ENCODE data around the gene HOXA6. TPM values are rescaled to one million over a fixed set of nuclear protein-coding genes. Genes with fewer than 3 reads are reported as not detected.
A peak's percentile ranks its signal among the peaks of the same experiment; 100 is the strongest.

Gene HOXA6
- total and polyA plus RNA-seq, 2 donors (not counting 3 experiments of a cell fraction or from before 2014, with no cell fraction given), result 10.0 to 20.7 TPM

- Histone ChIP-seq H3K27ac (ENCODE audit: insufficient read depth, low read depth, low read length) (peak overlapping the region; percentile 96), H3K27me3 (ENCODE audit: control insufficient read depth in 2 of 2, insufficient read depth in 2 of 2, low read length in 2 of 2) (no peaks in the 10 kb centered on the region), H3K9ac (replicated peaks; ENCODE audit: extremely low read depth, insufficient read depth, low read length) (peak overlapping the region; percentile 97), H3K9me3 (replicated peaks; ENCODE audit: control insufficient read depth, insufficient read depth, low read length) (no peaks in the 10 kb centered on the region), H2AFZ (ENCODE audit: low read depth, low read length) (no peak overlapping the region), H3K4me1 (ENCODE audit: control insufficient read depth, extremely low read depth, insufficient read depth, low read length) (peaks cover 73% of the 10 kb centered on the region), H3K36me3 (ENCODE audit: control insufficient read depth in 2 of 2, extremely low read depth in 1 of 2, insufficient read depth in 2 of 2, low read length in 2 of 2) (peaks cover 0 to 3% of the 10 kb centered on the region in 2 experiments), H3K9me1 (replicated peaks; ENCODE audit: control insufficient read depth, extremely low read depth, insufficient read depth, low read length) (no peaks in the 10 kb centered on the region), H3K4me3 (replicated peaks in 1 of 3; ENCODE audit: insufficient read depth in 1 of 3, low read depth in 1 of 3, low read length in 3 of 3) (peak overlapping the region; percentile 50 to 91 (median 91)), H4K20me1 (replicated peaks; ENCODE audit: control insufficient read depth, extremely low read depth, insufficient read depth, low read length) (no peaks in the 10 kb centered on the region), H3K4me2 (ENCODE audit: insufficient read depth, low read length) (peak overlapping the region; percentile 97), H3K79me2 (ENCODE audit: control insufficient read depth, insufficient read depth, low read length) (peaks cover 90% of the 10 kb centered on the region)
- intact Hi-C loops (cut with micrococcal nuclease) (loop anchor here (1.0 to 10.0 kb wide), 3 partner anchors 9 to 960 kb away; partner anchors contain the start of gene NFE2L3), dilution Hi-C loops (cut with MboI; ENCODE audit: extremely low pct_ligation_motif_present, low sequenced_read_pairs) (no loop called here)
- POLR2A ChIA-PET, result interaction anchor here (1.2 to 1.3 kb wide), 2 partner anchors 9 to 16 kb away, joined by 5 to 6 read pairs; no protein-coding TSS in a partner anchor
- DNase-seq (ENCODE audit: low read depth, low spot score), result no peak
- TF ChIP-seq CTCF (IDR thresholded peaks at IDR 0.05; ENCODE audit: extremely low read depth in 1 of 2, insufficient read depth in 1 of 2, low read depth in 1 of 2, low read length in 2 of 2), result no peak
- TF ChIP-seq GATA2 (IDR thresholded peaks at IDR 0.05; ENCODE audit: insufficient read depth, insufficient read length, low read depth, low read length), result no peak
- TF ChIP-seq POLR2AphosphoS5 (IDR thresholded peaks at IDR 0.05; ENCODE audit: insufficient read depth, low read depth, low read length), result no peak
- TF ChIP-seq POLR2A (IDR thresholded peaks at IDR 0.05; ENCODE audit: low read depth, low read length), result no peak
- no peak for TF ChIP-seq FOS (IDR thresholded peaks at IDR 0.05; ENCODE audit: borderline replicate concordance, insufficient read depth, low read length)
- TF ChIP-seq EZH2 (IDR thresholded peaks at IDR 0.05; ENCODE audit: borderline replicate concordance, low read depth, low read length, severe bottlenecking), result no peak
- no peak for TF ChIP-seq MAX (IDR thresholded peaks at IDR 0.05; ENCODE audit: insufficient read depth, insufficient read length)
- TF ChIP-seq MYC (IDR thresholded peaks at IDR 0.05; ENCODE audit: low read depth, low read length), result no peak
- TF ChIP-seq JUN (IDR thresholded peaks at IDR 0.05; ENCODE audit: borderline replicate concordance, insufficient read depth, insufficient read length, low read depth), result no peak
- FAIRE-seq, result peak; percentile 57
- no TSS peak for BruUV-seq (replicated peaks)
- CTCF ChIA-PET, result interaction anchor here (0.8 to 9.1 kb wide), 14 partner anchors 8 to 433 kb away, joined by 3 to 70 read pairs (median 4); partner anchors contain the start of genes HOXA1, HOXA3 and HOXA5
Observed at GRCh38 chr7:27114881-27115220, 32.7 kb downstream of the HOXA6 start.

All from endothelial cell of umbilical vein (primary cell).